HCT116 (cell line): ENCODE measurements around the gene ICA1L. TPM values are rescaled to one million over a fixed set of nuclear protein-coding genes. Genes with fewer than 3 reads are reported as not detected.

ENCODE experiments used
- ATAC-seq: fragments of 200-7000 bp; cut with Tn5 transposase; 2 replicates; pipeline ENCODE4 v1.9.1; 2020; ENCODE audit warnings: mild to moderate bottlenecking, moderate library complexity
- BruUV-seq: library from RNA; stranded (reverse); fragments of 400-500 nt; replicated peaks from 2 replicates; lab custom pipeline; 2021; lab: Mats Ljungman, UMichigan
- CTCF ChIA-PET: fragments of 300-600 bp; sonication (Branson Sonifier 250); formaldehyde crosslinking; loops from one replicate; lab custom pipeline; 2021; ENCODE audit warnings: antibody characterized with exemption; lab: Charles Lee
- POLR2A ChIA-PET: fragments of 300-600, 350-600 bp; sonication (Branson Sonifier 250); formaldehyde crosslinking; loops from one replicate; lab custom pipeline; 2021; ENCODE audit warnings: antibody characterized with exemption; lab: Charles Lee
- RAD21 ChIA-PET, 2 experiments: fragments of 300-600 bp; sonication (Branson Sonifier 250); formaldehyde crosslinking; loops; one replicate each; lab custom pipeline; 2023; ENCODE audit warnings: low total read pairs in 2 of 2; ENCODE audit not compliant: uncharacterized antibody in 2 of 2, unreplicated experiment in 2 of 2, low non-redundant PET in 1 of 2; lab: Charles Lee
- DNase-seq: peaks from one replicate; pipeline ENCODE4 v3.0.0-alpha.2; 2010; ENCODE audit warnings: low read depth, low spot score
- H2AFZ ChIP-seq: fragments of 200-600 bp; shearing (Covaris generic), sonication (generic); 2 replicates; pipeline ENCODE4 v1.6.1; 2017; ENCODE audit warnings: low read depth, mixed run types, mixed read lengths, antibody characterized with exemption, low read length; ENCODE audit not compliant: poor library complexity, severe bottlenecking
- H3K27ac ChIP-seq: 2 replicates; pipeline ENCODE4 v1.5.1; 2012; ENCODE audit warnings: low read depth, low read length
- H3K27me3 ChIP-seq: fragments of 200-600 bp; sonication (generic); 2 replicates; pipeline ENCODE4 v1.6.1; 2016; ENCODE audit warnings: mixed run types, low read length, mixed read lengths; ENCODE audit not compliant: insufficient read depth
- H3K36me3 ChIP-seq, 2 experiments: fragments of 200-500 bp in 1 of 2; fragments of 200-600 bp in 1 of 2; sonication (Bioruptor generic) in 1 of 2; sonication (generic) in 1 of 2; 2 replicates each; pipeline versions ENCODE4 v1.5.1 to v1.6.1; 2014 to 2016; ENCODE audit warnings: low read length in 2 of 2, inconsistent platforms in 1 of 2, mixed read lengths in 1 of 2, mixed run types in 1 of 2; ENCODE audit not compliant: insufficient read depth in 2 of 2, control insufficient read depth in 1 of 2
- H3K4me1 ChIP-seq, 2 experiments: fragments of 200-600 bp in 1 of 2; sonication (generic) in 1 of 2; 2 replicates each; pipeline versions ENCODE4 v1.5.1 to v1.6.1; 2012 to 2017; ENCODE audit warnings: low read length in 2 of 2, inconsistent platforms in 1 of 2, mild to moderate bottlenecking in 1 of 2, mixed read lengths in 1 of 2, mixed run types in 1 of 2, moderate library complexity in 1 of 2; ENCODE audit not compliant: insufficient read depth in 2 of 2, control insufficient read depth in 1 of 2
- H3K4me2 ChIP-seq: fragments of 200-600 bp; sonication (generic); 2 replicates; pipeline ENCODE4 v1.6.1; 2017; ENCODE audit warnings: mixed run types, low read length, mixed read lengths
- H3K4me3 ChIP-seq, 2 experiments: fragments of 200-600 bp in 1 of 2; sonication (generic) in 1 of 2; replicated peaks in 1 of 2; 2 replicates each; pipeline ENCODE4 v1.5.1; 2011 to 2016; ENCODE audit warnings: low read length in 2 of 2, control low read depth in 1 of 2, low read depth in 1 of 2, mild to moderate bottlenecking in 1 of 2, mixed read lengths in 1 of 2, mixed run types in 1 of 2
- H3K79me2 ChIP-seq: fragments of 200-600 bp; sonication (generic); 2 replicates; pipeline ENCODE4 v1.6.1; 2017; ENCODE audit warnings: mild to moderate bottlenecking, mixed run types, low read length, moderate library complexity, mixed read lengths; ENCODE audit not compliant: insufficient read depth
- H3K9ac ChIP-seq: fragments of 200-600 bp; sonication (generic); 2 replicates; pipeline ENCODE4 v1.6.1; 2016; ENCODE audit warnings: low read length, mixed read lengths
- H3K9me2 ChIP-seq: fragments of 200-600 bp; sonication (generic), shearing (Covaris generic); 2 replicates; pipeline ENCODE4 v1.6.1; 2017; ENCODE audit warnings: mixed run types, mild to moderate bottlenecking, moderate library complexity; ENCODE audit not compliant: insufficient read depth
- H3K9me3 ChIP-seq, 2 experiments: fragments of 200-500 bp in 1 of 2; fragments of 200-600 bp in 1 of 2; sonication (Bioruptor generic) in 1 of 2; sonication (generic) in 1 of 2; 2 replicates each; pipeline ENCODE4 v1.6.1; 2014 to 2017; ENCODE audit warnings: low read length in 2 of 2, mixed read lengths in 2 of 2, inconsistent platforms in 1 of 2, low read depth in 1 of 2, mild to moderate bottlenecking in 1 of 2, mixed run types in 1 of 2, moderate library complexity in 1 of 2; ENCODE audit not compliant: control insufficient read depth in 1 of 2, insufficient read depth in 1 of 2
- H4K20me1 ChIP-seq: fragments of 200-600 bp; sonication (generic), shearing (Covaris generic); 2 replicates; pipeline ENCODE4 v1.6.1; 2017; ENCODE audit warnings: mixed run types, mild to moderate bottlenecking, moderate library complexity; ENCODE audit not compliant: insufficient read depth
- ATF3 ChIP-seq: IDR thresholded peaks from 2 replicates; pipeline ENCODE4 v1.6.1; 2012
- CBX3 ChIP-seq: IDR thresholded peaks from 2 replicates; pipeline ENCODE4 v1.6.1; 2012; ENCODE audit warnings: low read depth
- JUND ChIP-seq: IDR thresholded peaks from 2 replicates; pipeline ENCODE4 v1.6.1; 2012
- MAX ChIP-seq: IDR thresholded peaks from 2 replicates; pipeline ENCODE4 v1.6.1; 2012
- POLR2AphosphoS5 ChIP-seq: IDR thresholded peaks from 2 replicates; pipeline ENCODE4 v1.6.1; 2011; ENCODE audit warnings: mild to moderate bottlenecking, low read depth, low read length, moderate library complexity
- SRF ChIP-seq: IDR thresholded peaks from 2 replicates; pipeline ENCODE4 v1.6.1; 2012; ENCODE audit warnings: low read depth
- ZBTB33 ChIP-seq: IDR thresholded peaks from 2 replicates; pipeline ENCODE4 v1.6.1; 2011; ENCODE audit warnings: mild to moderate bottlenecking, low read length, moderate library complexity; ENCODE audit not compliant: insufficient replicate concordance; ENCODE audit errors: extremely low read depth
- ZFX ChIP-seq: fragments of 450-650 bp; IDR thresholded peaks from 2 replicates; pipeline ENCODE4 v1.6.1; 2017
- intact Hi-C: fragments of 100-400 bp; cut with micrococcal nuclease; formaldehyde crosslinking; loops from 2 replicates; pipeline ENCODE4 v1.10.0; 2022
- total RNA-seq: library from RNA; stranded (reverse); gene quantifications from one replicate; pipeline ENCODE4 v1.2.1, GENCODE V29; 2021; ENCODE audit not compliant: unreplicated experiment

The ICA1L gene
- total RNA-seq, 1 experiment from 2014 or later, result 2.5 TPM

GRCh38 chr2:202918860-202919259, 47.3 kb upstream of the ICA1L start:
- H3K4me1 ChIP-seq, result no peaks in the 10 kb centered on the region
- no TSS peak for BruUV-seq
- POLR2A ChIA-PET, result no interaction called here

More at GRCh38 chr2:202918860-202919259, 47.3 kb upstream of the ICA1L start:
- Histone ChIP-seq H3K9me3 (no peaks in the 10 kb centered on the region), H3K27me3 (no peaks in the 10 kb centered on the region), H4K20me1 (no peaks in the 10 kb centered on the region; the same call in 1 of the 2 replicates), H3K36me3 (no peaks in the 10 kb centered on the region), H3K27ac (no peak overlapping the region), H3K79me2 (no peaks in the 10 kb centered on the region), H3K9ac (no peak overlapping the region), H3K4me2 (no peak overlapping the region), H3K4me3 (no peak overlapping the region)
- ChIA-PET RAD21 (no interaction called here), CTCF (no interaction called here)
- intact Hi-C loops, result no loop called here
- ATAC-seq, result no peak
- TF ChIP-seq MAX (no peak), ZFX (no peak), SRF (no peak), CBX3 (no peak), JUND (no peak), ZBTB33 (no peak), ATF3 (no peak), POLR2AphosphoS5 (no peak)
- TF ChIP-seq, all 23 proteins: peak for 0
- no peak for DNase-seq
- Histone ChIP-seq H3K9me2 (no peaks in the 10 kb centered on the region), H2AFZ (no peak overlapping the region)
